Osteoblast (primary cell): ENCODE data around the gene OR2V2. TPM values are rescaled to one million over a fixed set of nuclear protein-coding genes. Genes with fewer than 3 reads are reported as not detected.

ENCODE experiments used
- DNase-seq: peaks from one replicate; pipeline ENCODE4 v3.0.0; 2011; ENCODE audit warnings: low spot score, mixed read lengths; ENCODE audit not compliant: insufficient read length; ENCODE audit errors: missing footprints
- H2AFZ ChIP-seq: 2 replicates; pipeline ENCODE4 v1.6.0; 2011; ENCODE audit warnings: mild to moderate bottlenecking, low read length
- H3K27ac ChIP-seq: 2 replicates; pipeline ENCODE4 v1.5.1; 2011; ENCODE audit warnings: mild to moderate bottlenecking, low read depth, low read length, moderate library complexity
- H3K27me3 ChIP-seq: 2 replicates; pipeline ENCODE4 v1.6.0; 2012; ENCODE audit warnings: mild to moderate bottlenecking, control low read depth, inconsistent platforms, low read length, moderate library complexity; ENCODE audit not compliant: insufficient read depth
- H3K36me3 ChIP-seq: 2 replicates; pipeline ENCODE4 v1.5.1; 2011; ENCODE audit warnings: mild to moderate bottlenecking, low read length, control low read depth, moderate library complexity; ENCODE audit not compliant: insufficient read depth
- H3K4me1 ChIP-seq: 2 replicates; pipeline ENCODE4 v1.5.1; 2011; ENCODE audit warnings: mild to moderate bottlenecking, low read length, control low read depth, moderate library complexity; ENCODE audit not compliant: insufficient read depth
- H3K4me2 ChIP-seq: 2 replicates; pipeline ENCODE4 v1.6.0; 2011; ENCODE audit warnings: mild to moderate bottlenecking, low read length; ENCODE audit not compliant: insufficient read depth
- H3K4me3 ChIP-seq: fragments of 200-600 bp; sonication (generic); 3 replicates; pipeline ENCODE4 v1.5.1; 2012; ENCODE audit warnings: mild to moderate bottlenecking, low read length, inconsistent platforms; ENCODE audit not compliant: insufficient read depth
- H3K79me2 ChIP-seq: 2 replicates; pipeline ENCODE4 v1.6.0; 2012; ENCODE audit warnings: mild to moderate bottlenecking, low read length, control low read depth, inconsistent platforms; ENCODE audit not compliant: insufficient read depth
- H3K9me3 ChIP-seq: 2 replicates; pipeline ENCODE4 v1.5.1; 2011; ENCODE audit warnings: low read depth, low read length, control low read depth
- H4K20me1 ChIP-seq: 2 replicates; pipeline ENCODE4 v1.6.0; 2012; ENCODE audit warnings: mild to moderate bottlenecking, low read length, control low read depth; ENCODE audit not compliant: insufficient read depth
- total RNA-seq: library from RNA; depleted of rRNA; stranded (reverse); fragments of >200 nt; gene quantifications from 2 replicates; pipeline ENCODE4 v1.2.3, GENCODE V29; 2012
- TF ChIP-seq, protein P1 (sequence below): IDR thresholded peaks from 2 replicates; pipeline ENCODE4 v1.5.1; 2011; ENCODE audit warnings: mild to moderate bottlenecking, low read depth, low read length, moderate library complexity; ENCODE audit errors: extremely low read depth

The OR2V2 gene
- total RNA-seq, 1 donor: not detected

DNA sequence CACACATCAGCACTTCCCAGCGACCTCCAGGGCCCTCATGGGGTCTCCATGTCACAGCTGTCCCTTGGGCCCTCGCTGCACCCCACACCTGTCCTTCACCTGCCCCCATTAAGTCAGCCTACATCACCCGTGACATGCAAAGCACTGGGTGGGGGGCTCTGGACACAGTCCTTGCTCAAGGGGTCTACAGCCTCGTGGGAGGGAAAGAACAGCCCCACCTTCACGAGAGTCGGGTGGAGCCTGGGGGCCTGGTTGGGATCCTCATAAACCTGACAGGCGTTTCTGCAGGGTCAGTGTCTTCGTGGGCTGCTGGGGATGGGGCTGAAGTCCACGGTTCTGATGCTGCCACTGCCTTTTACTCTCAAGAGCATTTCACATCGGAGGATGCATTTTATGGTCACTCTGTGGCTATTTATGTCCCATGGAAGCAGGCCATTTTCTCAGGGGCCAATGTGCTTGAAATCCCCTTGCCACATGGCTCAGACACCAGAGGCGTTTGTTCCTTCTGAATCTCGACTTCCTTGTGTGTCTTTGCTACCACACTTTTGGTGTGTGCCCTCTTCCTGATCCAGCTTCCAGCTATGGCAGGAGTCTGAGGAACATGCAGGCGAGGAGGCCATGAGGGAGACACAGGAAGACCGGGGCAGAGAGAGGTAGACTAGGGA, 16.4 kb upstream of the OR2V2 start, which contains the start of gene OR2V1:
OR2V1 (minus strand) TSS at position 338 of the 665 bp plus-strand sequence. CDS start 5,865 bp downstream, outside the sequence.
- DNase-seq: no peak
- Histone ChIP-seq H3K27me3 (peaks cover 12% of the 10 kb centered on the region), H3K27ac (no peak within 1 kb of the TSS)

DNA sequence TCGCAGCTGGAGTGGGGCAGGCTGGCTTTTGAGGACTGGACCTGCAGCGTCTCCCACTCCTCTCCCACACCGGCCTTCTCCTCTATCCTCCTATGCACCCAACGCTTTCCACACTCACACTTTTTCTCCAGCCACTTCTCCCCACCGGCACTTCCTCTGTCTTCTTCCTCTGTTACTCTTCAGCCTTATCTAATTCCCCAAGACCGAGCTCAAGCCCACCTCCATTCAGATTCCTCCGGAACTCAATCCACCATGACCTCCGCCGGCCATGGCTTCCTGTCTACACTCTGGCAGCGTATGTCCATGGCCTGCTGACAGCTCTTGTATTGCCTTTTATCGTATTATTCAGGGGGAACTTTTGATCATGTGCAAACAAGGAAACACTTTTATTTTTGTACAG, 15.9 kb upstream of the OR2V2 start:
- no peaks in the 10 kb centered on the region for H3K4me1 ChIP-seq
- TF ChIP-seq, protein P1, sequence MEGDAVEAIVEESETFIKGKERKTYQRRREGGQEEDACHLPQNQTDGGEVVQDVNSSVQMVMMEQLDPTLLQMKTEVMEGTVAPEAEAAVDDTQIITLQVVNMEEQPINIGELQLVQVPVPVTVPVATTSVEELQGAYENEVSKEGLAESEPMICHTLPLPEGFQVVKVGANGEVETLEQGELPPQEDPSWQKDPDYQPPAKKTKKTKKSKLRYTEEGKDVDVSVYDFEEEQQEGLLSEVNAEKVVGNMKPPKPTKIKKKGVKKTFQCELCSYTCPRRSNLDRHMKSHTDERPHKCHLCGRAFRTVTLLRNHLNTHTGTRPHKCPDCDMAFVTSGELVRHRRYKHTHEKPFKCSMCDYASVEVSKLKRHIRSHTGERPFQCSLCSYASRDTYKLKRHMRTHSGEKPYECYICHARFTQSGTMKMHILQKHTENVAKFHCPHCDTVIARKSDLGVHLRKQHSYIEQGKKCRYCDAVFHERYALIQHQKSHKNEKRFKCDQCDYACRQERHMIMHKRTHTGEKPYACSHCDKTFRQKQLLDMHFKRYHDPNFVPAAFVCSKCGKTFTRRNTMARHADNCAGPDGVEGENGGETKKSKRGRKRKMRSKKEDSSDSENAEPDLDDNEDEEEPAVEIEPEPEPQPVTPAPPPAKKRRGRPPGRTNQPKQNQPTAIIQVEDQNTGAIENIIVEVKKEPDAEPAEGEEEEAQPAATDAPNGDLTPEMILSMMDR: no peak
- no peak overlapping the region for H3K27ac ChIP-seq
- H3K4me3 ChIP-seq: no peak overlapping the region
- DNase-seq: no peak
- H3K79me2 ChIP-seq: no peaks in the 10 kb centered on the region
- no peaks in the 10 kb centered on the region for H4K20me1 ChIP-seq
- H3K9me3 ChIP-seq: no peaks in the 10 kb centered on the region
- no peaks in the 10 kb centered on the region for H3K36me3 ChIP-seq
- H2AFZ ChIP-seq: no peak overlapping the region
- H3K27me3 ChIP-seq: peaks cover 12% of the 10 kb centered on the region
- no peak overlapping the region for H3K4me2 ChIP-seq

More for the DNA sequence above, 16.4 kb upstream of the OR2V2 start, which contains the start of gene OR2V1:
- no peaks in the 10 kb centered on the region for H3K79me2 ChIP-seq
- no peak within 1 kb of the TSS for H3K4me2 ChIP-seq
- no peaks in the 10 kb centered on the region for H3K4me1 ChIP-seq
- no peak within 1 kb of the TSS for H3K4me3 ChIP-seq
- H3K36me3 ChIP-seq: no peaks in the 10 kb centered on the region
- H3K9me3 ChIP-seq: no peaks in the 10 kb centered on the region
- H4K20me1 ChIP-seq: no peaks in the 10 kb centered on the region
- TF ChIP-seq, protein P1: no peak
- no peak within 1 kb of the TSS for H2AFZ ChIP-seq

DNA sequence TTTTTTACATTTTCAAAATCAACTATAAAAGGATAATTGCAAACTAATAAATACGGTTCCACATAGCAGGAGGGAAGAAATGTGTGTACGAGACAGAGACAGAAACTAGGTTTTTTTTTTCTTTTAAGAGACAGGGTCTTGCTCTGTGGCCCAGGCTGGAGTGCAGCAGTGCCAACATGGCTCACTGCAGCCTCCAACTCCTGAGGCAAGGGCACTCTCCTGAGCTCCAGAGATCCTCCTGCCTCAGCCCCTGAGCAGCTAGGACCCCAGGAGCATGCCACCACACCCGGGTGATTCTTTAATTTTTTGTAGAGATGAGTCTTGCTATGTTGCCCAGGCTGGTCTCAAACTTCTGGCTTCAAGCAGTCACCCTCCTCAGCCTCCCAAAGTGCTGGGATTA, 14.3 kb upstream of the OR2V2 start:
- TF ChIP-seq, protein P1: no peak
- Histone ChIP-seq H3K4me3 (no peak overlapping the region), H3K9me3 (no peaks in the 10 kb centered on the region), H3K27ac (no peak overlapping the region), H3K36me3 (no peaks in the 10 kb centered on the region), H3K27me3 (peaks cover 12% of the 10 kb centered on the region), H3K79me2 (no peaks in the 10 kb centered on the region), H4K20me1 (no peaks in the 10 kb centered on the region), H3K4me1 (no peaks in the 10 kb centered on the region), H3K4me2 (no peak overlapping the region), H2AFZ (no peak overlapping the region)
- no peak for DNase-seq

DNA sequence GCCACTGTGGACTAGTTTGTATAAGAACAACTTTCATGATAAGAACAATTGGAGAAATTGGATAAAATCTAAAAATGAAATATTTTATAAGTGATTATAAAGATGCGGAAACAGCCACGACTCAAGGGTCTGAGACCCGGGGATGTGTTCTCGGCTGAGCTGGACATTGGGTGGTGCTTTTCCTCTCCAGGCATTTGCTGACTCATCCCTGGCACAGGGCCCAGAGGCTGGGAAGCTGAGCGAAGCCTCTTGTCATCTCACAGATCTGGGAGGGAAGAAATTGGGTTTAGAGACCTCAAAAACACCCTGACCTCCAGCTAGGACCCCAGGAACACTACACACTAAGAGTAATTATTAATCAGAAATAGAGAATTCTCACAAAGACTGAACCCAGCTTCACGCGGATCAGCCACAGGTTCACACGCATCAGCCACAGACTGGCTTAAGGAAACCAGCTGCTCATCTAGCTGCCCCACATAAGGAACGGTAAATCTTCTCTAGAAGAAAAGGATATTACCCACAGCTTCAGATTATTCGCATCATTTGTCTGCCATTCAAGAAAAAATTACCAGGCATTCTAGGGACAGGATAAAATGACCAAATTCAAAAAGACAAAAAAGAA, 13.7 kb upstream of the OR2V2 start:
- Histone ChIP-seq H3K79me2 (no peaks in the 10 kb centered on the region), H3K9me3 (no peaks in the 10 kb centered on the region), H4K20me1 (no peaks in the 10 kb centered on the region), H3K27ac (no peak overlapping the region), H2AFZ (no peak overlapping the region), H3K4me1 (no peaks in the 10 kb centered on the region), H3K4me3 (no peak overlapping the region), H3K36me3 (no peaks in the 10 kb centered on the region), H3K27me3 (peaks cover 7% of the 10 kb centered on the region), H3K4me2 (no peak overlapping the region)
- peak; percentile 93 for DNase-seq
- TF ChIP-seq, protein P1: no peak
